ENCODE data around the gene PBOV1. TPM values are rescaled to one million over a fixed set of nuclear protein-coding genes. Genes with fewer than 3 reads are reported as not detected.

Gene PBOV1
- total RNA-seq, 2 experiments from 2014 or later, result not detected

GRCh38 chr6:138226700-138227315, 8.5 kb upstream of the PBOV1 start:
- ChIA-PET POLR2A (interaction anchor here (0.6 to 1.3 kb wide), 3 partner anchors 8 to 42 kb away, joined by 3 to 4 read pairs (median 3); no protein-coding TSS in a partner anchor), CTCF (ENCODE audit: unreplicated experiment) (no interaction called here)
- H3K4me2 ChIP-seq (ENCODE audit: low read length), result no peak overlapping the region
- no peaks in the 10 kb centered on the region for H3K36me3 ChIP-seq (ENCODE audit: insufficient read depth, low read length)
- no TSS peak for BruUV-seq (replicated peaks)
- intact Hi-C loops (cut with micrococcal nuclease; ENCODE audit: unreplicated experiment), result no loop called here
- TF ChIP-seq EZH2phosphoT487 (IDR thresholded peaks at IDR 0.05; ENCODE audit: borderline replicate concordance, low read depth, low read length) (no peak), CTCF (conservative IDR thresholded peaks at IDR 0.05; ENCODE audit: low read length) (no peak)
- no peak for DNase-seq (ENCODE audit: low spot score)
- no peaks in the 10 kb centered on the region for H3K9me2 ChIP-seq (ENCODE audit: insufficient read depth, low read length)
- H3K4me1 ChIP-seq (ENCODE audit: insufficient read depth, low read length, poor library complexity, severe bottlenecking), result peaks cover 5% of the 10 kb centered on the region
- H3K9me3 ChIP-seq (ENCODE audit: low read length), result no peaks in the 10 kb centered on the region
- H2AFZ ChIP-seq (ENCODE audit: low read length), result no peak overlapping the region
- no peak overlapping the region for H3K4me3 ChIP-seq (ENCODE audit: low read depth, low read length, poor library complexity, severe bottlenecking)
- no peak overlapping the region for H3K27ac ChIP-seq (ENCODE audit: low read depth, low read length, poor library complexity, severe bottlenecking)
- H3K79me2 ChIP-seq (ENCODE audit: insufficient read depth, low read depth, low read length), result no peaks in the 10 kb centered on the region
- 0 out of 2 replicates have a peak, but pooled peaks cover 3% of the 10 kb centered on the region for H4K20me1 ChIP-seq (ENCODE audit: insufficient read depth, low read length)

GRCh38 chr6:138225953-138226352, 7.7 kb upstream of the PBOV1 start:
- CTCF ChIA-PET (ENCODE audit: unreplicated experiment), result no interaction called here
- POLR2A ChIA-PET, result interaction anchor here (0.9 to 1.3 kb wide), 2 partner anchors 9 to 652 kb away, joined by 4 read pairs; no protein-coding TSS in a partner anchor
- intact Hi-C loops (cut with micrococcal nuclease; ENCODE audit: unreplicated experiment), result no loop called here

More at GRCh38 chr6:138225953-138226352, 7.7 kb upstream of the PBOV1 start:
- Histone ChIP-seq H4K20me1 (ENCODE audit: insufficient read depth, low read length) (0 out of 2 replicates have a peak, but pooled peaks cover 3% of the 10 kb centered on the region), H3K36me3 (ENCODE audit: insufficient read depth, low read length) (no peaks in the 10 kb centered on the region), H2AFZ (ENCODE audit: low read length) (no peak overlapping the region), H3K9me3 (ENCODE audit: low read length) (no peaks in the 10 kb centered on the region), H3K27ac (ENCODE audit: low read depth, low read length, poor library complexity, severe bottlenecking) (no peak overlapping the region), H3K79me2 (ENCODE audit: insufficient read depth, low read depth, low read length) (no peaks in the 10 kb centered on the region), H3K4me3 (ENCODE audit: low read depth, low read length, poor library complexity, severe bottlenecking) (no peak overlapping the region), H3K9me2 (ENCODE audit: insufficient read depth, low read length) (no peaks in the 10 kb centered on the region), H3K4me2 (ENCODE audit: low read length) (no peak overlapping the region), H3K4me1 (ENCODE audit: insufficient read depth, low read length, poor library complexity, severe bottlenecking) (no peaks in the 10 kb centered on the region)
- TF ChIP-seq EZH2phosphoT487 (IDR thresholded peaks at IDR 0.05; ENCODE audit: borderline replicate concordance, low read depth, low read length) (no peak), CTCF (conservative IDR thresholded peaks at IDR 0.05; ENCODE audit: low read length) (no peak)
- no peak for DNase-seq (ENCODE audit: low spot score)
- no TSS peak for BruUV-seq (replicated peaks)

All from OCI-LY7 (cell line).